CD1c-positive myeloid dendritic cell (primary cell): ENCODE results near the gene SCAF4.
"Not testable (repeated sequence)": the region's sequence is repeated elsewhere in the genome, so short reads cannot be mapped to it uniquely, and the experiment has no call there.

Experiments used
- DNase-seq: peaks from one replicate; pipeline ENCODE4 v3.0.0-alpha.2; 2016; ENCODE audit errors: extremely low spot score

SCAF4 gene

DNA sequence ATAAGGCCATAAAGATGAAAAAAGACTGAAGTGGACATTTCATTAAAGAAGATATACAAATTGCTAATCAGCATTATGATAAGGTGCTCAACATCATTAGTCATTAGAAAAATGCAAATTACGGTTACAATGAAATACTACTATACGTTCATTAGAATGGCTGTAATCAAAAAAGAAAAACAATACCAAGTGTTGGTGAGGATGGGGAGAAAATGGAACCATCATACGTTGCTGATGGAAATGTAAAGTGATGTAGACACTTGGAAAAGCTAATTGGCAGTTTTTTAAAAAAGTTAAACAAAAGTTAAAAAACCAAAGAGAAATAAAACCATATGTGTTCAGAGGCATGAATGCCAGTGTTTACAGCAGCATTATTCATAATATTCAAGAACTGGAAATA is 81.0 kb downstream of the SCAF4 start:
- DNase-seq, result no peak

DNA sequence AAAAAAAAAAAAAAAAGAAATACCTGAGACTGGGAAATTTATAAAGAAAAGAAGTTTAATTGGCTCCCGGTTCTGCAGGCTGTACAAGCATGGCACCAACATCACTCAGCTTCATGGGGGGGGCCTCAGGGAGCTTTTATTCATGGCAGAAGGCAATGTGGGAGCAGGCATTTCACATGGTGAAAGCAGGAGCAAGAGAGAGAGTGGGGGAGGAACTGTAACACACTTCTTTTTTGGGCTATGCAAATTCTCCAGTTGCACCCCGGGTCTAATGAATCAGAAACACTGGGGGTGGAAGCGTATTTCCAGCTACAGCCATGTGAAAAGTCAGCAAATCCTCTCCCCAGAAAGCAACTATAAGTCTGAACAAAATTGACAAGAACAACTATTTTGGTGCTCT is 84.3 kb downstream of the SCAF4 start:
- no peak for DNase-seq

DNA sequence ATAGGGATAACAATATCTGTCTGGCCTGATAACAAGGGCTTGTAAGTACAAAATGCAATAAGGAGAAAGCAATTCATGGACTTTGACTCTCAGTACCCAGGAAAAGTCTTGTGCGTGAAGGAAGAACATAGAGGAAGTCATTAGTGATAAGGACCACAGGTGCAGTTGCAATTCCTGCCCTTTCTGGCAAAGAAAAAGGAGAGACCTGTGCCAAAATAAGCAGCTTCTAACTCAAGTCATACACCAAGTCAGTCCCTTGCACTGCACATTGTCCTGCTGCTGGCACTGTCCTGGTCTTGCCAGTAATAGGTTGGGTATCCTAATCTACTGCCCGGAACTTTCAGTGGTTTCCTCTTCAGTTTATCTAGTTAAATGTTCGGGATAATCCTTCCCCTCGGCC is 87.3 kb downstream of the SCAF4 start:
- DNase-seq, result no peak

DNA sequence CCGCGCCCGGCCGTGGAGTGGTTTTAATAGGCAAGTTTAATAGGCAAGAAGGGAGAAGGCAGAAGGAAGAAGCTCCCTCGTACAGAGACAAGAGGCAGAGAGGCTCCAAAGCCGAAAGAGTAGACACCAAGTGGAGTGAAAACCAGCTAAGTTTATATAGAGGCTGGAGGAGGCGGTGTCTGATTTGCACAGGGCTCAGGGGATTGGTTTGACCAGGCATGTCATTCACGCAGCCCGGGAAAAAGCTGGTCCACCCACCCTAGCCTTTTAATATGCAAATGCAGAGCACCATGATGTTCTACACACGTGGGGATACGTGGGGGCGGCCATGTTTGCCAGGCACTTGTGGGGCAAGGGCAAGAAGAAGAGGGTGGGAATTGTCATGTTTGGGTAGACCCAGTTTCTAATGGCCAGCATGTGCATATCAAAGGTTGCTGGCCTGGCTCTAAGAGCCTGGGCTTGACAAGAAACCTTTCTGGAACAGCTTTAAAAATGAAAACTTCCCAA is 90.4 kb downstream of the SCAF4 start:
- no peak for DNase-seq

DNA sequence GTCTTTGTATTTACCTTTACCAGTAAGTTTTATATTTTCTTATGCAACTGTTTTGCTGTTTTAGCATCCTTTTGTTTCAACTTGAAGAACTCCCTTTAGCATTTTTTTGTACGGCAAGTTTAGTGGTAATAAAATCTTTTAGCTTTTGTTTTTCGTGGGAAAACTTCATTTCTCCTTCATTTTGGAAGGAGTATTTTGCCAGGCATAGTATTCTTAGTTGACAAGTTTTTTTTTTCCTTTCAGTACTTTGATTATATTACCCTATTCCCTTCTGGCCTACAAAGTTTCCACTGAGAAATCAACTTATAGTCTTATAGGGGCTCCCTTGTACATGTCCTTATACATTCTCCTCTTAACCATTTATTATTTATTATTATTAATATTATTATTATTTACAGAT is 95.0 kb downstream of the SCAF4 start:
- DNase-seq, result no peak

DNA sequence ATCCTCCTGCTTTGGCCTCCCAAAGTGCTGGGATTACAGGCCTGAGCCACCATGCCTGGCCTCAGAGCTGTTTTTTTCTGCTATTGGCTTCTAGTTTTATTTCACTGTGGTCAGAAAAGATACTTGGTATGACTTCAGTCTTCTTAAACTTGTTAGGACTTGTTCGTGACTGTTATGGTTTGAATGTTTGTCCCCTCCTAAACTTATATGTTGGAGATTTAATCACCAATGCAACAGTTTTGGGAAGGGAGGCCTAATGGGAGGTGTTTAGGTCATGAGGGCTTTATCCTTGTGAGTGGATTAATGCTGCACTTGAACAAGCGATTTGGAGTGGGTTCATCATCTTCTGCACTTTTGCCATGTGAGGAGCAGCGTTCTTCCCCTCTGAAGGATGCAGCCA is 96.9 kb downstream of the SCAF4 start:
- no peak for DNase-seq

DNA sequence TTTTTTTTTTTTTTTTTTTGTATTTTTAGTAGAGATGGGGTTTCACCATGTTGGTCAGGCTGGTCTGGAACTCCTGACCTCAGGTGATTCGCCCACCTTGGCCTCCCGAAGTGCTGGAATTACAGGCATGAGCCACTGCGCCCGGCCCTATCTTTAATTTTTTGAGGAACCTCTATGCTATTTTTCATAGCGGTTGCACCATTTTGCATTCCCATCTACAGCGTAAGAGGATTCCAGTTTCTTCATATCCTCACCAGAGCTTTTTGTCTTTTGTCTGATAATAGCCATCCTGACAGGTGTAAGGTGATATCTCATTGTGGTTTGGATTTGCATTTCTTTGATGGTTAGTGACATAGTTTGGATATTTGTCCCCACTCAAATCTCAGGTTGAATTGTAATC is 100.0 kb downstream of the SCAF4 start:
- not testable (repeated sequence) for DNase-seq

DNA sequence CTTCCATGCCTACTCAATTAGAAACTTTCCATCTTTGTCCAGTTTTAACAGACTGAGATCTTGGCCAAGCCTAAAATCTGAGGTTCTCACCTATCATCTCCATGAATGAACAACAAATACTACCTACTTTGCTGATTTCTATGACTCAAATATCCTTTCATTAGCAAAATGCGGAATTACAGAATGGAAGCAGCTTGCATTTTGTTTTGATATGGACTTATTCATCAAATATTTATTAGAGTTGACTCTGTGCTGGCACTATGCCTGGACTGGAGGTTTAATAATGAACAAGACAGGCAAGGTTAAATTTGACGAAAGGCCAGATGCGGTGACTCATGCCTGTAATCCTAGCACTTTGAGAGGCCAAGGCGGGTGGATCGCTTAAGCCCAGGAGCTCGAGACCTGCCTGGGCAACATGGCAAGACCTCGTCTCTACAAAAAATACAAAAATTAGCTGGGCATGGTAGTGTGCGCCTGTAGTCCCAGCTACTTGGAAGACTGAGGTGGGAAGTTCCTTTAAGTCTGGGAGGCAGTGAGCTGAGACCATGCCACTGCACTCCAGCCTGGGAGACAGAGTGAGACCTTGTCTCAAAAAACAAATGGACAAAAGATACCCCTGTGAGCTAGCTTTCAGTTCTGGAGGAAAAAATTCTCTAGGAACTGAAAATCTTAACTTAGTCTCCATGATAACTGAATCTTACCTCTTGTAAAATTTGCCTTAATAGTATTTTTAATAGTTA is 101.8 kb downstream of the SCAF4 start:
- no peak for DNase-seq

DNA sequence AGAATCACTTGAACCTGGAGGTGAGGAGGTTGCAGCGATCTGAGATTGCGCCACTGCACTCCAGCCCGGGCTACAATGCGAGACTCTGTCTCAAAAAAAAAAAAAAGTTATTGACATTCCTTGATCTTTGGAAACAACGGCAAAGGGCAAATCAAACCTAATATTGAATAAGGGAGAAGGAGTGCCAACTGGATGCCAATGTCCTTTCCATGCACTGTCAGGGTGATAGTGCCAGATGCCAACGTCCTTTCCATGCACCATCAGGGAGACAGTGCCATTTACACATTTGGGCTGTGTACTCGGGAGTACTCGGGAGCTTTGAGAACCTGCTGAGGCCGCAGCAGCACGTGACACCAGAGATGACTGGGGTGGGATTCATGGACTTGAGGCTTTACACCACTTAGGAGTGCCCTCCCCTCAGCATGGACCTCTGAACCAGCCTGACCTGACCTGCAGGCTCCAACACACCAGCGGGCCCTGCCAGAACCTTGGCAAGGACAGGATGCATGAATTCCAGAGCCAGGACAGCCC is 106.9 kb downstream of the SCAF4 start:
- DNase-seq, result no peak

DNA sequence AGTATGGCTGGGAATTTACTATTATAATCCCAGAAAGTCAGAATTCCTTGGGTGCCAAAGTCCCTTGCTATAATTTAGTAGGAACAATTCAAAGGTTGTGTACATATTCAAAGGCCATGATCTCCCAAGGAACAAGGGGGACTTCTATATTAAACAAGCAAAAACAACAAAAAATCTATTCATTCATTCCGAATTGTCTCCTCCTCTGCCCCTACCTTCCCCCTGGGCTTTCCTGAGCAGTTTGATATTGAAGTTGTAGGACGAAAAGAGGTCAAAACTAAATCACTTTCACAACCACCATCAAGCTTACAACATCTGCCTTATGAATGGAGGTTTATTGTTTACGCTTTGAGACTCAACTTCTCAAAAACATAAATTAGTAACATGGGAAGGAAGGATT is 107.7 kb downstream of the SCAF4 start:
- DNase-seq, result no peak

DNA sequence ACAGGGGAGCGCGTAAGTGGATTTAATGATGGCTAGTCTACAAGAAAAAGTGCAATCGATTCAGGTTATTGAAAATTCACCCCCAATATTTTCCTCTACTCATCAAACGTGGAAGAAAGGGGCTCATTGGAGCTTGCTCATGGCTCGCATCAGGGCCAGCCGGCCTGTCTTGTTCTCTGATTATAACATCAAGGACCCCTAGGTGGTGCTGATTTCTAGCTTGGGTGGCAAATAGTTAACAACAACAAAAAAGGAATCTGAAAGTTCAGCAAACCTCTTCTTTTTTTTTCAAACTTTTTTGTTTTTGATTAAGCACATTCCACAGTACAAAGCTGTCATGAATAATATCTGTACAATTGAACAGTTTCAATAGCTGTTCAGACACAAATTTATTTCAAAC is 108.3 kb downstream of the SCAF4 start:
- no peak for DNase-seq

DNA sequence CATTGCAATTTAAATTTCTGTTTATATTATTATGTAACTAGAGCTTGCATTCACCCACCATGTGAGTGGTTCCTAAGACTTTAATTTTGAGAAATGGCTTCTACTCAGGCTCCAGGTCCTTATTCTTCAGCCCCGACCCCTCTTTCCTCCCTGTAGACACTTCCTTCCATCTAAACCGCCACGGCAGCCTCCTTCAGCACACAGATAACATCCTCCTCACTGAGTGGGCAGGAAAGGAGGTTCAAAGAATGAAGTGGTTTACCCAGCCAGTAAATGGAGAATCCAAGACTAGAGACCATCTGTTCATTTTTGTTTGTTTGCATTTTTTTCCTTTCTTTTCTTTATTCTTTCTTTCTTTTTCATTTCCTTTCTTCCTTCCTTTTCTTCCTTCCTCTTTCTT is 109.5 kb downstream of the SCAF4 start:
- no peak for DNase-seq
